ENCODE results near the gene LHFPL2. TPM values are rescaled to one million over a fixed set of nuclear protein-coding genes. Genes with fewer than 3 reads are reported as not detected.

LHFPL2 gene
- total RNA-seq, 3 donors from 2014 or later: 44.8 to 63.6 (median 50.2) TPM

- Histone ChIP-seq H3K4me1 (ENCODE audit: low read depth) (peaks cover 3% of the 10 kb centered on the region), H3K36me3 (ENCODE audit: low read depth) (no peaks in the 10 kb centered on the region)
- ATAC-seq: no peak
Observed at GRCh38 chr5:78501411-78502352, 146.9 kb downstream of the LHFPL2 start.

GRCh38 chr5:78500871-78501270, 147.7 kb downstream of the LHFPL2 start:
- H3K4me1 ChIP-seq (ENCODE audit: low read depth): peaks cover 3% of the 10 kb centered on the region
- DNase-seq (no peak), ATAC-seq (no peak)
- H3K9me3 ChIP-seq: no peaks in the 10 kb centered on the region
- no peak overlapping the region for H3K4me3 ChIP-seq
- intact Hi-C loops (cut with DNase I, micrococcal nuclease): no loop called here
- H3K36me3 ChIP-seq (ENCODE audit: low read depth): no peaks in the 10 kb centered on the region
- no peak for TF ChIP-seq CTCF (IDR thresholded peaks at IDR 0.05)

More at GRCh38 chr5:78501411-78502352, 146.9 kb downstream of the LHFPL2 start:
- intact Hi-C loops (cut with DNase I, micrococcal nuclease): no loop called here
- Histone ChIP-seq H3K4me3 (no peak overlapping the region), H3K9me3 (no peaks in the 10 kb centered on the region)
- DNase-seq: no peak
- TF ChIP-seq CTCF (IDR thresholded peaks at IDR 0.05): no peak

- DNase-seq (no peak), ATAC-seq (no peak)
- H3K36me3 ChIP-seq (ENCODE audit: low read depth): no peaks in the 10 kb centered on the region
- peaks cover 3% of the 10 kb centered on the region for H3K4me1 ChIP-seq (ENCODE audit: low read depth)
- TF ChIP-seq CTCF (IDR thresholded peaks at IDR 0.05): no peak
- no peaks in the 10 kb centered on the region for H3K9me3 ChIP-seq
- H3K4me3 ChIP-seq: no peak overlapping the region
- intact Hi-C loops (cut with DNase I, micrococcal nuclease): no loop called here
Observed at GRCh38 chr5:78500028-78500427, 148.5 kb downstream of the LHFPL2 start.

- TF ChIP-seq CTCF (IDR thresholded peaks at IDR 0.05): no peak
- no peak overlapping the region for H3K4me3 ChIP-seq
- intact Hi-C loops (cut with DNase I, micrococcal nuclease): no loop called here
- DNase-seq: no peak
- no peak for ATAC-seq
- H3K9me3 ChIP-seq: no peaks in the 10 kb centered on the region
- H3K36me3 ChIP-seq (ENCODE audit: low read depth): no peaks in the 10 kb centered on the region
- H3K4me1 ChIP-seq (ENCODE audit: low read depth): peaks cover 3% of the 10 kb centered on the region
Observed at GRCh38 chr5:78499485-78499884, 149.1 kb downstream of the LHFPL2 start.

- ATAC-seq: no peak
- H3K4me3 ChIP-seq: no peak overlapping the region
- no peak for TF ChIP-seq CTCF (IDR thresholded peaks at IDR 0.05)
- H3K4me1 ChIP-seq (ENCODE audit: low read depth): peaks cover 3% of the 10 kb centered on the region
- intact Hi-C loops (cut with DNase I, micrococcal nuclease): no loop called here
- H3K36me3 ChIP-seq (ENCODE audit: low read depth): no peaks in the 10 kb centered on the region
- no peak for DNase-seq
- H3K9me3 ChIP-seq: no peaks in the 10 kb centered on the region
Observed at GRCh38 chr5:78497573-78498533, 150.7 kb downstream of the LHFPL2 start.

All from mucosa of descending colon (tissue), 3 donors.